HG03571 (cell line): ENCODE data around the gene SORCS2.

Experiments used
- ATAC-seq: cut with Tn5 transposase; IDR thresholded peaks from one replicate; pipeline ENCODE4 v1.9.1; 2021; ENCODE audit not compliant: unreplicated experiment

The SORCS2 gene

GRCh38 chr4:7535619-7536018 lies 343.3 kb downstream of the SORCS2 start:
- ATAC-seq: no peak

GRCh38 chr4:7536876-7537275 lies 344.5 kb downstream of the SORCS2 start:
- no peak for ATAC-seq

GRCh38 chr4:7537853-7538400 lies 345.6 kb downstream of the SORCS2 start:
- ATAC-seq: no peak

- ATAC-seq: no peak
Measured at GRCh38 chr4:7538518-7538917, 346.2 kb downstream of the SORCS2 start.

GRCh38 chr4:7539186-7539585 lies 346.8 kb downstream of the SORCS2 start:
- no peak for ATAC-seq

GRCh38 chr4:7539659-7540058 lies 347.3 kb downstream of the SORCS2 start:
- ATAC-seq: no peak

- no peak for ATAC-seq
Measured at GRCh38 chr4:7540206-7540605, 347.9 kb downstream of the SORCS2 start.

GRCh38 chr4:7540654-7541413 lies 348.5 kb downstream of the SORCS2 start:
- ATAC-seq: no peak

- ATAC-seq: no peak
Measured at GRCh38 chr4:7541414-7541810, 349.1 kb downstream of the SORCS2 start.

GRCh38 chr4:7542781-7543180 lies 350.4 kb downstream of the SORCS2 start:
- no peak for ATAC-seq

- ATAC-seq: no peak
Measured at GRCh38 chr4:7546152-7546808, 353.9 kb downstream of the SORCS2 start.

- ATAC-seq: no peak
Measured at GRCh38 chr4:7546809-7547367, 354.6 kb downstream of the SORCS2 start.

- no peak for ATAC-seq
Measured at GRCh38 chr4:7547368-7548040, 355.2 kb downstream of the SORCS2 start.

- ATAC-seq: no peak
Measured at GRCh38 chr4:7549866-7550265, 357.5 kb downstream of the SORCS2 start.

GRCh38 chr4:7552466-7552865 lies 360.1 kb downstream of the SORCS2 start:
- no peak for ATAC-seq

- no peak for ATAC-seq
Measured at GRCh38 chr4:7553280-7553679, 360.9 kb downstream of the SORCS2 start.

- no peak for ATAC-seq
Measured at GRCh38 chr4:7554905-7555304, 362.6 kb downstream of the SORCS2 start.

GRCh38 chr4:7556558-7556957 lies 364.2 kb downstream of the SORCS2 start:
- no peak for ATAC-seq

- ATAC-seq: no peak
Measured at GRCh38 chr4:7557456-7557855, 365.1 kb downstream of the SORCS2 start.

GRCh38 chr4:7558436-7558835 lies 366.1 kb downstream of the SORCS2 start:
- no peak for ATAC-seq

- no peak for ATAC-seq
Measured at GRCh38 chr4:7559316-7559715, 367.0 kb downstream of the SORCS2 start.
